BE2C (cell line): ENCODE data around the gene NCS1.

Source experiments
- DNase-seq: peaks from one replicate; pipeline ENCODE4 v3.0.0-alpha.2; 2020
- H3K27me3 ChIP-seq: fragments of 250-450 bp; sonication (Bioruptor Pico); 2 replicates; pipeline ENCODE4 v1.5.1; 2020; ENCODE audit warnings: mild to moderate bottlenecking
- H3K36me3 ChIP-seq: fragments of 250-450 bp; sonication (Bioruptor Pico); 2 replicates; pipeline ENCODE4 v1.5.1; 2020; ENCODE audit warnings: mild to moderate bottlenecking
- H3K4me1 ChIP-seq: fragments of 250-450 bp; sonication (Bioruptor Pico); 2 replicates; pipeline ENCODE4 v1.5.1; 2020
- H3K4me3 ChIP-seq: 2 replicates; pipeline ENCODE4 v1.5.1; 2011; ENCODE audit warnings: low read depth, low read length
- H3K9me3 ChIP-seq: fragments of 250-450 bp; sonication (Bioruptor Pico); 2 replicates; pipeline ENCODE4 v1.5.1; 2020
- TF ChIP-seq, protein P1 (sequence below): IDR thresholded peaks from 2 replicates; pipeline ENCODE4 v1.5.1; 2012; ENCODE audit warnings: mild to moderate bottlenecking, low read depth, low read length

The NCS1 gene

DNA sequence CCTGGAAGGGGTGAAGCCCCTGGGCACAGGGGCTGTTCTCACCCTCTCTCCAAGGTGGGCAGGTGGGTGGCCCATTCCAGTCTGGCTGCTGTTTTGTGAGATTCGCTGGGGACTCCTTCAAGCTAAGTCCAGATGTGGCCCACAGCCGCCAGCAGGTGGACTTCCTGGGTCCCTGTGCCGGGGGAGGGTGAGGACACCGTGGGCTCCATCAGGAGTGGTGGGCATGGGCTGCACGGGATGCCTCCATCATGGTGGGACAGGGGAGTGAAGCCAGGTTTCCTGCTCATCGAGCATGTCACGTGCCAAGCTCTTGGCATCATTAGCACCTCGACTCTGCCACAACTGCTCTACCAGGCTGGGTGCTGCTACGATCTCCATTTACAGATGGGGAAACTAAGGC, 1.8 kb downstream of the NCS1 start:
- H3K27me3 ChIP-seq: no peaks in the 10 kb centered on the region
- no peaks in the 10 kb centered on the region; the same call in 1 of the 2 replicates for H3K9me3 ChIP-seq
- peaks cover 9% of the 10 kb centered on the region for H3K4me1 ChIP-seq
- TF ChIP-seq, protein P1, sequence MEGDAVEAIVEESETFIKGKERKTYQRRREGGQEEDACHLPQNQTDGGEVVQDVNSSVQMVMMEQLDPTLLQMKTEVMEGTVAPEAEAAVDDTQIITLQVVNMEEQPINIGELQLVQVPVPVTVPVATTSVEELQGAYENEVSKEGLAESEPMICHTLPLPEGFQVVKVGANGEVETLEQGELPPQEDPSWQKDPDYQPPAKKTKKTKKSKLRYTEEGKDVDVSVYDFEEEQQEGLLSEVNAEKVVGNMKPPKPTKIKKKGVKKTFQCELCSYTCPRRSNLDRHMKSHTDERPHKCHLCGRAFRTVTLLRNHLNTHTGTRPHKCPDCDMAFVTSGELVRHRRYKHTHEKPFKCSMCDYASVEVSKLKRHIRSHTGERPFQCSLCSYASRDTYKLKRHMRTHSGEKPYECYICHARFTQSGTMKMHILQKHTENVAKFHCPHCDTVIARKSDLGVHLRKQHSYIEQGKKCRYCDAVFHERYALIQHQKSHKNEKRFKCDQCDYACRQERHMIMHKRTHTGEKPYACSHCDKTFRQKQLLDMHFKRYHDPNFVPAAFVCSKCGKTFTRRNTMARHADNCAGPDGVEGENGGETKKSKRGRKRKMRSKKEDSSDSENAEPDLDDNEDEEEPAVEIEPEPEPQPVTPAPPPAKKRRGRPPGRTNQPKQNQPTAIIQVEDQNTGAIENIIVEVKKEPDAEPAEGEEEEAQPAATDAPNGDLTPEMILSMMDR: peak; percentile 1; the same call in 1 of the 2 replicates
- H3K36me3 ChIP-seq: peaks cover 38% of the 10 kb centered on the region
- DNase-seq: no peak
- peak overlapping the region; percentile 89 for H3K4me3 ChIP-seq

DNA sequence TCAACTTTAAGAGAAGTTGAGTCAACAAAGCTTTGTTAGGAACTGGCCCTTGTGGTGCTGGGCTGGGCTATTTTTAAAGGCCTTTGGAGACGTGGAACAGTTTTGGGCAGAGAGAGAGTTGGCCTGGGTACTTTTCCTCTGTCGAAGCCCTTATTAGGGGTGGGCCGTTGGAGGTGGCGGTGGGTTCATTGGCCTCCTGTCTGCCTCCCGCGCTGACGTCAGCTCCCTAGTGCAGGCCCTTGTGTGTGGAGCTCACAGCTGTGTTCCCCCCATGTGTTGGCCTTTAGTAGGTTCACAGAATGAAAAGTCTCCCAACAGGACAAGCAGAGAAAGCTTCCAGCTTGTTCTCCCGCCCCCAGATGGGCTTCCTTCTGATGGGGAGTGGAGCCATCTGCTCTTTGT, 2.7 kb downstream of the NCS1 start:
- Histone ChIP-seq H3K36me3 (peaks cover 41% of the 10 kb centered on the region), H3K4me3 (no peak overlapping the region), H3K27me3 (no peaks in the 10 kb centered on the region), H3K9me3 (no peaks in the 10 kb centered on the region; the same call in 1 of the 2 replicates), H3K4me1 (peaks cover 9% of the 10 kb centered on the region)
- no peak for DNase-seq
- TF ChIP-seq, protein P1: no peak

DNA sequence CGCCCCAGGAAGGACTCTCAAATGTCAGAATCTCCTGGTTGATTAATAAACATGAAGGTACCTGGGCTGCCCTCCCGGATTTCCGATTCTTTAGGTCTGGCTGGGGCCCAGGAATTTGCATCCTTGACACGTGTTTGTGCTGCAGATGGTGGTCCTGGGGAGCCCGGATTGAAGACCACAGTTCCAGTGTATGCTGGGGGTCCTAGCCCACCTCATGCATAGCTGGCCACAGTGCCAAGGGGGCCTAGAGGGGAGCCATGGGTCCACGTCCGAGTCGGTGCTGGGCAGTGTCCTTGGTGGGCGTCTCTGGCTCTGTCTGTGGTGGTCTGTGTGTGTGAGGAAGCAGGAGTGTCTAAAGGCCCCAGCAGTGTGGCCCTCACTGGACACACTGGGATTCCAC, 3.2 kb downstream of the NCS1 start:
- no peaks in the 10 kb centered on the region for H3K27me3 ChIP-seq
- peaks cover 46% of the 10 kb centered on the region for H3K36me3 ChIP-seq
- TF ChIP-seq, protein P1: no peak
- peaks cover 9% of the 10 kb centered on the region for H3K4me1 ChIP-seq
- DNase-seq: no peak
- H3K4me3 ChIP-seq: no peak overlapping the region
- no peaks in the 10 kb centered on the region; the same call in 1 of the 2 replicates for H3K9me3 ChIP-seq

DNA sequence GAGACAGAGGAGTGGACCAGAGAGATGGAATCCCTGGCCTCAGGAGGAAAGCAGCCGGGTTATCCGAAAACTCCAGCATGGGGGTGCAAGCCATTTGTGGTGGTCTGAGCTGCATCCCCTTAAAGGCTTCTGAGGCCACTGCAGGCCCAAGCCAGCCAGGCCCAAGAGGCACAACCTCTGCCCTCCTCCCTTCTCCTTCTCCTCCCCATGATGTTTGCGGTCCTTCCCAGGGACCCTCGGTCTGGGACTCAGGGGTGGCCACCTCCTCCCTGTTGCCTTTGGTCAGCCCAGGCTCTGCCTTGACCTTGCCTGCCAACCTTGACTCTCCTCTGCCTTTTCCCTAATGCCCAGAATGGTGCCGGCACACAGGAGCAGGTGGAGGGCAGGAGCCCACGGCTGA, 4.6 kb downstream of the NCS1 start:
- TF ChIP-seq, protein P1: no peak
- Histone ChIP-seq H3K4me3 (no peak overlapping the region), H3K4me1 (peaks cover 4% of the 10 kb centered on the region), H3K9me3 (no peaks in the 10 kb centered on the region), H3K27me3 (no peaks in the 10 kb centered on the region), H3K36me3 (peaks cover 59% of the 10 kb centered on the region)
- DNase-seq: no peak

DNA sequence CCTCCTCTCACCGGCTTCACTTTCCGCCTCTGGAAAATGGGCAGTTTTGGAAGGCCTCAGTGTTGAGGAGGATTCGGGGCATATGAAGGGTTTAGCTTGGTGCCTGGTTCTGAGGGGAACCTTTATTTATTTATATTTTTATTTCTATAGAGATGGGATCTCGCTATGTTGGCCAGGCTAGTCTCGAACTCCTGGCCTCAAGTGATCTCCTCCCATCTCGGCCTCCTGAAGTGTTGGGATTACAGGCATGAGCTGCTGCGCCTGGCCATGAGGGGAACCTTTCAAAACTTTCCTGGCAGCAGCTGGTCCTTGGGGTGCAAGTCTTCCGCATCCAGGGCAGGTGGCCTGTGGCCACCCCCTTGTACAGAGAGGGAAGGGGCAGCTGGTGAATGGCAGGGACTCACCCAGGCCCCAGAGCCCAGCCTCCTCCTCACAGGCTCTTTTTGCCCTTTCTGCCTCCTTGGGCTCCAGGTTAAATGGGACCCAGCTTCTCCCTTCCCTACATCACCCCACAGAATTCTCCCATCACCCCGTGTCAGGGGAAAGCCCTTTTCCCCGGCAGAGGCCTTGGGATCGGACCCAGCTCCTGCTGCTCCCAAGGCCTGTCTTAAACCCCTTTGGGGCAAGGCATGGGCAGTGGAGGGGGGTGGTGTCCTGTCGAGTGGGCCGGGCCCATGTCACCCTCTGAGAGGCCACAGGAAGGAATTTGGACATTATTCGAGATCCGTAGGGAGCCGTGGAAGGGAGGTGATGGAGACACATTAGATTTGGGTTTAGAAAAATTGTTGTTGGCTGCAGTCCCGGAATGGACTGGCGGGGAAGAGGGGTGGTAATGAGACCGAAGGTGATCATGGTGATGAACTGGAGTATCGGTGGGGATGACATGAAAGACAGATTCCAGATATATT, 5.9 kb downstream of the NCS1 start:
- peaks cover 10% of the 10 kb centered on the region for H3K4me1 ChIP-seq
- H3K4me3 ChIP-seq: no peak overlapping the region
- TF ChIP-seq, protein P1: no peak
- DNase-seq: no peak
- H3K27me3 ChIP-seq: no peaks in the 10 kb centered on the region
- peaks cover 67% of the 10 kb centered on the region for H3K36me3 ChIP-seq
- no peaks in the 10 kb centered on the region for H3K9me3 ChIP-seq

DNA sequence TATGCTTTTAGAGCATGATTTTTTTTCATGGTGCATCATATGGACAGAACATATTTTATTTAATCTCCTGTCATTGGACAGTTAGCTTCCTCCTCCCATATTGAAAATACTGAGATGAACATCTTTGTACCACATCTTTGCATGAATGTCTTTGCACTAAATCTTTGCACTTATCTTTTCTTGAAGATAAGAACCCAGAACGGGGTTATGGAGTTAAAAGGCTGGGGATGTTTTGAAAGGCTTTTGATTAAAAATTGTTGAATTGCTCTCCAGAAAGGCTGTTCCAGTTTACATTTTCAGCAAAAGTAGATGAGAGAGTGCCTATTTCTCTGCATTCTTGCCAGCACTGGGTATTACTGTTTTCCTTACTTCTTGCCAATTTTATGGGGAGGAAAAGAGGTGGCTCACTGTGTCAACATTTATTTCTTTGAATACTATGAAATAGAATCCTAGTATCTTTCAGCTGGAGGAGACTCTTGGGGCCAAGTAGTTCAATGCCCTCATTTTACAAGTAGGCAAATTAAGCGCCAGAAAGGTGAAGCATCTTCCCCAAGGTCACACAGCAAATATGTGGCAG, 7.2 kb downstream of the NCS1 start:
- Histone ChIP-seq H3K4me3 (no peak overlapping the region), H3K27me3 (no peaks in the 10 kb centered on the region), H3K9me3 (no peaks in the 10 kb centered on the region), H3K36me3 (peaks cover 63% of the 10 kb centered on the region), H3K4me1 (peaks cover 10% of the 10 kb centered on the region)
- DNase-seq: no peak
- TF ChIP-seq, protein P1: no peak
